ENCODE measurements around the gene CBX1. TPM values are rescaled to one million over a fixed set of nuclear protein-coding genes. Genes with fewer than 3 reads are reported as not detected.

CBX1 gene
- total RNA-seq, 3 donors from 2014 or later, result 27.5 to 45.3 (median 28.8) TPM

DNA sequence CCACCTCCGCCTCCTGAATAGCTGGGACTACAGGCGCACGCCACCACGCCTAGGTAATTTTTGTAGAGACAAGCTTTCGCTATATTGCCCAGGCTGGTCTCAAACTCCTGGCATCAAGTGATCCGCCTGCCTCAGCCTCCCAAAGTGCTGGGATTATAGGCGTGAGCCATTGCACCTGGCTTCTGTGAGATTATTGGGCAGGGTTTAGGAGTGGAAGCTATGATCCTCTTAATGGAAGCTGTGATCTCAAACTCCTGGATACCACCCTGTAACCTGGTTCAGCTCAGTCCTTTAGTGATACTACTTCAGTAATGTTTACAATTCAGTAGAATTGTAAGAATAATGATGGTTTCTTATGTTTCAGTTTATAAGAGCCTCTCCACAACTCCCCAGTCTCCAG, 39.0 kb downstream of the CBX1 start:
- Histone ChIP-seq H3K36me3 (ENCODE audit: low read depth) (peaks cover 14% of the 10 kb centered on the region), H3K4me3 (no peak overlapping the region), H3K4me1 (ENCODE audit: low read depth) (no peaks in the 10 kb centered on the region), H3K9me3 (no peaks in the 10 kb centered on the region)
- TF ChIP-seq, protein P1, sequence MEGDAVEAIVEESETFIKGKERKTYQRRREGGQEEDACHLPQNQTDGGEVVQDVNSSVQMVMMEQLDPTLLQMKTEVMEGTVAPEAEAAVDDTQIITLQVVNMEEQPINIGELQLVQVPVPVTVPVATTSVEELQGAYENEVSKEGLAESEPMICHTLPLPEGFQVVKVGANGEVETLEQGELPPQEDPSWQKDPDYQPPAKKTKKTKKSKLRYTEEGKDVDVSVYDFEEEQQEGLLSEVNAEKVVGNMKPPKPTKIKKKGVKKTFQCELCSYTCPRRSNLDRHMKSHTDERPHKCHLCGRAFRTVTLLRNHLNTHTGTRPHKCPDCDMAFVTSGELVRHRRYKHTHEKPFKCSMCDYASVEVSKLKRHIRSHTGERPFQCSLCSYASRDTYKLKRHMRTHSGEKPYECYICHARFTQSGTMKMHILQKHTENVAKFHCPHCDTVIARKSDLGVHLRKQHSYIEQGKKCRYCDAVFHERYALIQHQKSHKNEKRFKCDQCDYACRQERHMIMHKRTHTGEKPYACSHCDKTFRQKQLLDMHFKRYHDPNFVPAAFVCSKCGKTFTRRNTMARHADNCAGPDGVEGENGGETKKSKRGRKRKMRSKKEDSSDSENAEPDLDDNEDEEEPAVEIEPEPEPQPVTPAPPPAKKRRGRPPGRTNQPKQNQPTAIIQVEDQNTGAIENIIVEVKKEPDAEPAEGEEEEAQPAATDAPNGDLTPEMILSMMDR (IDR thresholded peaks at IDR 0.05), result no peak
- DNase-seq, result no peak
- intact Hi-C loops (cut with DNase I, micrococcal nuclease), result no loop called here
- ATAC-seq, result no peak

DNA sequence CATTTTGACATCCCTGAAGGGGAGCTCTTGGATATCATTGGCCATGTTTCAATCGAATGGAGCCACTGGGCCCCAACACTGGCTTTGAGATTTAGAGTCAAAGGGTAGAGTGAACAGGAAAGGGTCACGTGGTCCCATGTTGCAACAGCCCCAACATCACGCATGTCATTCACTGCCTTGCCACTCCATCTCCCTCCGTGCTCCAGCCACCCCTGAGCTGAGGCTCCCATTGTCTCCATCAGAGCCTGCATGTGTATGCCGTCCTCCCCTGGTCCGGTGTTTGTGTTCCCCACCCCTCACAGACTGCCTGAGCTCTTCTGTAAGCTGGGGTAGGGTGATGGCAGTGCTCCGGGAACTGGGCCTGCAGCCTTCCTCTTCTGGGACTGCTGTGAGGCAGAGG, 41.0 kb downstream of the CBX1 start:
- Histone ChIP-seq H3K9me3 (no peaks in the 10 kb centered on the region), H3K4me3 (no peak overlapping the region), H3K4me1 (ENCODE audit: low read depth) (peaks cover 2% of the 10 kb centered on the region), H3K36me3 (ENCODE audit: low read depth) (peaks cover 17% of the 10 kb centered on the region)
- TF ChIP-seq, protein P1 (IDR thresholded peaks at IDR 0.05), result no peak
- no peak for ATAC-seq
- intact Hi-C loops (cut with DNase I, micrococcal nuclease), result no loop called here
- no peak for DNase-seq

DNA sequence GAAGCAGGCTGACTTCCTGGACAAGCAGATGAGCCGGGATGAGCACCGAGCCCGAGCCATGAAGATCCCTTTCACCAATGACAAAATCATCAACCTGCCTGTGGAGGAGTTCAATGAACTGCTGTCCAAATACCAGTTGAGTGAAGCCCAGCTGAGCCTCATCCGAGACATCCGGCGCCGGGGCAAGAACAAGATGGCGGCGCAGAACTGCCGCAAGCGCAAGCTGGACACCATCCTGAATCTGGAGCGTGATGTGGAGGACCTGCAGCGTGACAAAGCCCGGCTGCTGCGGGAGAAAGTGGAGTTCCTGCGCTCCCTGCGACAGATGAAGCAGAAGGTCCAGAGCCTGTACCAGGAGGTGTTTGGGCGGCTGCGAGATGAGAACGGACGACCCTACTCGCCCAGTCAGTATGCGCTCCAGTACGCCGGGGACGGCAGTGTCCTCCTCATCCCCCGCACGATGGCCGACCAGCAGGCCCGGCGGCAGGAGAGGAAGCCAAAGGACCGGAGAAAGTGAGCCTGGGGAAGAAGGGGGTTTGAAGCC, 42.1 kb downstream of the CBX1 start:
- intact Hi-C loops (cut with DNase I, micrococcal nuclease), result no loop called here
- ATAC-seq, result no peak
- TF ChIP-seq, protein P1 (IDR thresholded peaks at IDR 0.05), result no peak
- no peak overlapping the region for H3K4me3 ChIP-seq
- no peak for DNase-seq
- H3K36me3 ChIP-seq (ENCODE audit: low read depth), result peaks cover 17% of the 10 kb centered on the region
- peaks cover 8% of the 10 kb centered on the region for H3K4me1 ChIP-seq (ENCODE audit: low read depth)
- H3K9me3 ChIP-seq, result no peaks in the 10 kb centered on the region

DNA sequence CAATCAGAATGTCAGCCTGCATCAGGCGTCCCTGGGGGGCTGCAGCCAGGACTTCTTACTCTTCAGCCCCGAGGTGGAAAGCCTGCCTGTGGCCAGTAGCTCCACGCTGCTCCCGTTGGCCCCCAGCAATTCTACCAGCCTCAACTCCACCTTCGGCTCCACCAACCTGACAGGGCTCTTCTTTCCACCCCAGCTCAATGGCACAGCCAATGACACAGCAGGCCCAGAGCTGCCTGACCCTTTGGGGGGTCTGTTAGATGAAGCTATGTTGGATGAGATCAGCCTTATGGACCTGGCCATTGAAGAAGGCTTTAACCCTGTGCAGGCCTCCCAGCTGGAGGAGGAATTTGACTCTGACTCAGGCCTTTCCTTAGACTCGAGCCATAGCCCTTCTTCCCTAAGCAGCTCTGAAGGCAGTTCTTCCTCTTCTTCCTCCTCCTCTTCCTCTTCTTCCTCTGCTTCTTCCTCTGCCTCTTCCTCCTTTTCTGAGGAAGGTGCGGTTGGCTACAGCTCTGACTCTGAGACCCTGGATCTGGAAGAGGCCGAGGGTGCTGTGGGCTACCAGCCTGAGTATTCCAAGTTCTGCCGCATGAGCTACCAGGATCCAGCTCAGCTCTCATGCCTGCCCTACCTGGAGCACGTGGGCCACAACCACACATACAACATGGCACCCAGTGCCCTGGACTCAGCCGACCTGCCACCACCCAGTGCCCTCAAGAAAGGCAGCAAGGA, 42.7 kb downstream of the CBX1 start:
- H3K4me1 ChIP-seq (ENCODE audit: low read depth), result peaks cover 14% of the 10 kb centered on the region
- H3K9me3 ChIP-seq, result no peaks in the 10 kb centered on the region
- ATAC-seq (no peak), DNase-seq (no peak)
- intact Hi-C loops (cut with DNase I, micrococcal nuclease), result no loop called here
- TF ChIP-seq, protein P1 (IDR thresholded peaks at IDR 0.05), result no peak
- peaks cover 17% of the 10 kb centered on the region for H3K36me3 ChIP-seq (ENCODE audit: low read depth)
- H3K4me3 ChIP-seq, result no peak overlapping the region

DNA sequence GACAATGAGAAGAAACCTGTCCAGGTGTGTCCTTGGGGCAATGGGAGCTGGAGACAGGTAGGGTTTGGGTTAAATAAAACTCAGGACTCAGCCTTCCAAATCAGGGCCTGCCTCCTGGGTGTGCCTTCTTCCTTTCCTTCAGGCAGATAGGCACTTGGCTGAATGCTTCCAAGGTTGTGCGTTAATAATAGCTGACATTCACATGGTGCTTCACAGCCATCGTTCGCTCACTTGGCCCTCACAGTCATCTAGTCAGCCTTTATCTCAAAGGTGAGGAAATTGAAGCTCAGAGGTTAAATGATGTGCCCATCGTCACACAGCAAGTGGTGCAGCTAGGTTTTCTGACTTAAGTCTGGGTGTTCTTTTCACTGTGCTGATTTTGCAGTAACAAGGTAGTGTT, 43.7 kb downstream of the CBX1 start:
- Histone ChIP-seq H3K36me3 (ENCODE audit: low read depth) (peaks cover 17% of the 10 kb centered on the region), H3K9me3 (no peaks in the 10 kb centered on the region), H3K4me1 (ENCODE audit: low read depth) (peaks cover 24% of the 10 kb centered on the region), H3K4me3 (no peak overlapping the region)
- no peak for ATAC-seq
- DNase-seq, result no peak
- intact Hi-C loops (cut with DNase I, micrococcal nuclease), result no loop called here
- TF ChIP-seq, protein P1 (IDR thresholded peaks at IDR 0.05), result no peak

Data from mucosa of descending colon (tissue), 3 donors.